Activated CD8-positive, alpha-beta T cell treated with anti-CD3 and anti-CD28 coated beads for 36 hours (primary cell): ENCODE measurements around the gene CGB3. TPM values are rescaled to one million over a fixed set of nuclear protein-coding genes. Genes with fewer than 3 reads are reported as not detected.
"Not testable (repeated sequence)": the region's sequence is repeated elsewhere in the genome, so short reads cannot be mapped to it uniquely, and the experiment has no call there.

Experiments
- ATAC-seq: fragments of 200-7000 bp; cut with Tn5 transposase; one replicate; pipeline ENCODE4 v1.10.0; 2021; ENCODE audit warnings: mild to moderate bottlenecking, moderate library complexity
- CTCF ChIA-PET: fragments of 350-600 bp; sonication (Branson Sonifier 250); formaldehyde crosslinking; loops from one replicate; lab custom pipeline; 2021; ENCODE audit warnings: antibody characterized with exemption; lab: Charles Lee
- POLR2A ChIA-PET: fragments of 350-600 bp; sonication (Branson Sonifier 250); formaldehyde crosslinking; loops from one replicate; lab custom pipeline; 2021; ENCODE audit warnings: antibody characterized with exemption; lab: Charles Lee
- DNase-seq: peaks from one replicate; pipeline ENCODE4 v3.0.0-alpha.2; 2020
- H3K27ac Mint-ChIP-seq: one replicate; pipeline ENCODE4 v1.8.0; 2021; ENCODE audit warnings: mild to moderate bottlenecking, mixed read lengths
- H3K27me3 Mint-ChIP-seq: one replicate; pipeline ENCODE4 v1.8.0; 2021; ENCODE audit warnings: mixed read lengths
- H3K36me3 Mint-ChIP-seq: one replicate; pipeline ENCODE4 v1.8.0; 2021; ENCODE audit warnings: low read depth, mixed read lengths
- H3K4me1 Mint-ChIP-seq: one replicate; pipeline ENCODE4 v1.8.0; 2021; ENCODE audit warnings: low read depth, mixed read lengths
- H3K4me3 Mint-ChIP-seq: one replicate; pipeline ENCODE4 v1.8.0; 2021; ENCODE audit warnings: mild to moderate bottlenecking, moderate library complexity, mixed read lengths
- H3K9me3 Mint-ChIP-seq: one replicate; pipeline ENCODE4 v1.8.0; 2021; ENCODE audit warnings: mixed read lengths
- CTCF ChIP-seq: fragments of 200-600 bp; IDR thresholded peaks from one replicate; pipeline ENCODE4 v1.8.0; 2022; ENCODE audit warnings: antibody characterized with exemption, mild to moderate bottlenecking
- intact Hi-C: fragments of 100-400 bp; cut with micrococcal nuclease; formaldehyde crosslinking; loops from one replicate; pipeline ENCODE4 v1.10.0; 2022
- total RNA-seq, 2 experiments: library from RNA; stranded (reverse); gene quantifications; one replicate each; pipeline ENCODE4 v1.2.3, GENCODE V29; 2021

Gene CGB3
- total RNA-seq, 2 experiments from 2014 or later, result not detected

DNA sequence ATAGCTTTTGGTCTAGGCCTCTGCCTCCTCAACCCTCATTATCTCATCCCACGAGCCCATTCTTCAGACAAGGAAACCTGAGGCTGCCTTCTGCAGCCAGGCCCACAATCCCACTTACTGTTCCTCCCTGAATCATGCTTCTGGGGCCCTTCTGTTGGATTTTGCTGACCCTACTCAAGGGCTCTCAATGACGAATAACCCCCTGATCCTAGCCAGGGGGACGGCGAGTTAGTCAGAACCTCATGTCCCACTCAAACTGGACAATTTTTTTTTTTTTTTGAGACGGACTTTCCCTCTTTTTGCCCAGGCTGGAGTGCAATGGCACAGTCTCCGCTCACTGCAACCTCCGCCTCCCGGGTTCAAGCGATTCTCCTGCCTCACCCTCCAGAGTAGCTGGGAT is 2.0 kb downstream of the CGB3 start:
- TF ChIP-seq CTCF, result no peak
- H3K4me3 Mint-ChIP-seq, result no peak overlapping the region
- DNase-seq (no peak), ATAC-seq (no peak)
- H3K9me3 Mint-ChIP-seq, result no peaks in the 10 kb centered on the region
- no peak overlapping the region for H3K27ac Mint-ChIP-seq
- H3K36me3 Mint-ChIP-seq, result no peaks in the 10 kb centered on the region
- ChIA-PET POLR2A (interaction anchor here (0.7 kb wide), 1 partner anchor 9 kb away, joined by 3 read pairs; no protein-coding TSS in a partner anchor), CTCF (interaction anchor here (1.7 to 2.1 kb wide), 2 partner anchors 22 to 29 kb away, joined by 7 to 9 read pairs; partner anchors contain the start of genes GYS1 and RUVBL2)
- H3K27me3 Mint-ChIP-seq, result peaks cover 9% of the 10 kb centered on the region
- intact Hi-C loops, result no loop called here
- peaks cover 28% of the 10 kb centered on the region for H3K4me1 Mint-ChIP-seq

GRCh38 chr19:49020931-49021895 is 2.9 kb downstream of the CGB3 start:
- peak; percentile 9 for ATAC-seq
- peaks cover 9% of the 10 kb centered on the region for H3K27me3 Mint-ChIP-seq
- POLR2A ChIA-PET, result no interaction called here
- peaks cover 30% of the 10 kb centered on the region for H3K4me1 Mint-ChIP-seq
- no peaks in the 10 kb centered on the region for H3K9me3 Mint-ChIP-seq
- no peak overlapping the region for H3K4me3 Mint-ChIP-seq
- no peak for TF ChIP-seq CTCF
- no peaks in the 10 kb centered on the region for H3K36me3 Mint-ChIP-seq
- intact Hi-C loops, result no loop called here
- peak overlapping the region; percentile 6 for H3K27ac Mint-ChIP-seq
- DNase-seq, result peak; percentile 35
- CTCF ChIA-PET, result interaction anchor here (1.0 to 2.1 kb wide), 3 partner anchors 21 to 28 kb away, joined by 3 to 9 read pairs (median 7); partner anchors contain the start of genes GYS1 and RUVBL2

DNA sequence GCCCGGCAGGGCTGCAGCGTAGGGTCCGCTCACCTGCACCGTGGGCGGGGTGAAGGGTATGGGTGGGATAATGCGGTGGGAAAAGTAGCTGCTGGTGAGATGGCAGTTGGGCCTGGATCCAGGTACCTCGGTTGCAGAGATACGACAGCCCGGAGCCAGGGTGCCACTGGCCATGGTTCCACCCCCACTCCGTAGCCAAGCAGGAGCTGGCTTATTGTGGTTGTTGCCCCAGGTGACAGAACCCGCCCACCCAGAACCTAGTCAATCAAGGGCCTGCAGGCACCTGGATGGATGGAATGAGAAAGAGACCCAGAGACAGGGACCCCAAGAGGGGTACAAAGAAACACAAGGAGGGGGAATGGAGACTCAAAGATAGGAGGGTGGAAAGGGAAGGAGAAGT is 3.8 kb downstream of the CGB3 start:
- Mint-ChIP-seq H3K9me3 (no peaks in the 10 kb centered on the region), H3K4me3 (no peak overlapping the region), H3K36me3 (peaks cover 6% of the 10 kb centered on the region), H3K27ac (no peak overlapping the region), H3K27me3 (peaks cover 9% of the 10 kb centered on the region), H3K4me1 (peaks cover 30% of the 10 kb centered on the region)
- ATAC-seq (no peak), DNase-seq (no peak)
- CTCF ChIA-PET, result interaction anchor here (0.8 to 3.3 kb wide), 5 partner anchors 20 to 126 kb away, joined by 3 to 17 read pairs (median 4); partner anchors contain the start of genes GYS1 and RUVBL2
- TF ChIP-seq CTCF, result no peak
- POLR2A ChIA-PET, result no interaction called here
- intact Hi-C loops, result no loop called here

GRCh38 chr19:49019242-49019932 is 4.7 kb downstream of the CGB3 start:
- Mint-ChIP-seq H3K9me3 (no peaks in the 10 kb centered on the region), H3K4me3 (peak overlapping the region; percentile 55), H3K4me1 (peaks cover 30% of the 10 kb centered on the region), H3K36me3 (peaks cover 6% of the 10 kb centered on the region), H3K27me3 (peaks cover 9% of the 10 kb centered on the region), H3K27ac (peak overlapping the region; percentile 36)
- ChIA-PET CTCF (interaction anchor here (0.8 to 3.3 kb wide), 5 partner anchors 19 to 180 kb away, joined by 3 to 17 read pairs (median 4); partner anchors contain the start of genes GYS1 and RUVBL2), POLR2A (interaction anchor here (1.5 to 1.7 kb wide), 3 partner anchors 22 to 68 kb away, joined by 4 to 7 read pairs (median 4); partner anchors contain the start of genes GYS1 and RUVBL2)
- no peak for TF ChIP-seq CTCF
- ATAC-seq, result peak; percentile 52
- peak; percentile 68 for DNase-seq
- intact Hi-C loops, result no loop called here

DNA sequence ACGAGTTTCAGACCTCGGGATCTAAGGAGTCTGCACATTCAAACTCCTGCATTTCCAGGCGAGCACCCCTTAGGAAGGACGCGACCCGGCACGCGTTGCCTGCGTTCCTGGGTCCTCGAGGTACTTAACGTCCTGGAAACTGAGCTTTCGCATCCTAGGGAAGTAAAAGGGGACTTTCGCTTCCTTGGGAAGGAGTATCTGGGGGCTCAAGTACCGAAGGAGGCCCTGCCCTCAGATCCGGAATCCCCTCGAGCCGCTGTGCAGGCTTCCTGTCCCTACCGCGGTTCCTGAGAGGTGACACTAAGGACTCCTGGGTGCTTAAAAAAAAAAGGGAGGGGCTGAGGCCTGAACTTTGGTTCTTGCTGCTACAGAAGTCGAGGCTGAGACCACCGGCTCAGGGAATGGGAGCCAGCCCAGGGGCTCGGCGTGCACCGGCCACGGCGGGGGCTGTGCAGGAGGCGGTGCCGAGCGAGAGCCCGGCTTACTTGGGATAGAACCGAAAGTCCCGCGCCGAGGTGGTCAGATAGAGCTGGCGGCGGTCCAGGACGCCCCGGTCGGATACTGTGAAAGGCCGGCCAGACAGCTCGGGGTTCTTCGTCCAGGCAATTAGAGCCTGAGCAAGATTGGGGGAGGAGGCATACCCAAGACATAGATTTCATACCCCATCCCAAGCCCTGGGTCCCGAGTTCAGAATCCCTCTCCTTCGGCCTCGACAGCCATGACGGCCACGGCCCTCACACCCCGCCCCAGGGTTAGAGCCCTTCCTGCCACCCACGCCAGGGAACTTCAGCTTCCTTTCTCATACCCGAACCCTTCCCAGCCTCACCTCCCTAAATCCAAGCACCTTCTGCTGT is 5.5 kb downstream of the CGB3 start:
- POLR2A ChIA-PET, result interaction anchor here (1.5 to 2.4 kb wide), 4 partner anchors 12 to 68 kb away, joined by 4 to 8 read pairs (median 6); partner anchors contain the start of genes GYS1 and RUVBL2
- H3K9me3 Mint-ChIP-seq, intact Hi-C loops, H3K27me3 Mint-ChIP-seq: not testable (repeated sequence)
- peaks cover 10% of the 10 kb centered on the region for H3K36me3 Mint-ChIP-seq
- peaks cover 30% of the 10 kb centered on the region for H3K4me1 Mint-ChIP-seq
- ATAC-seq (peak; percentile 19), DNase-seq (peak; percentile 33)
- H3K27ac Mint-ChIP-seq, result peak overlapping the region; percentile 36
- peak overlapping the region; percentile 55 for H3K4me3 Mint-ChIP-seq
- CTCF ChIA-PET, result interaction anchor here (0.8 to 3.3 kb wide), 6 partner anchors 19 to 181 kb away, joined by 3 to 17 read pairs (median 4); partner anchors contain the start of genes GYS1 and RUVBL2
